ENCODE measurements around the gene PTDSS2. TPM values are rescaled to one million over a fixed set of nuclear protein-coding genes. Genes with fewer than 3 reads are reported as not detected.

Gene PTDSS2
- total and polyA plus RNA-seq, 2 of the 13 experiments (the other 11 are each of a cell fraction or from before 2014, with no cell fraction given), result 21.7 to 26.4 TPM

DNA sequence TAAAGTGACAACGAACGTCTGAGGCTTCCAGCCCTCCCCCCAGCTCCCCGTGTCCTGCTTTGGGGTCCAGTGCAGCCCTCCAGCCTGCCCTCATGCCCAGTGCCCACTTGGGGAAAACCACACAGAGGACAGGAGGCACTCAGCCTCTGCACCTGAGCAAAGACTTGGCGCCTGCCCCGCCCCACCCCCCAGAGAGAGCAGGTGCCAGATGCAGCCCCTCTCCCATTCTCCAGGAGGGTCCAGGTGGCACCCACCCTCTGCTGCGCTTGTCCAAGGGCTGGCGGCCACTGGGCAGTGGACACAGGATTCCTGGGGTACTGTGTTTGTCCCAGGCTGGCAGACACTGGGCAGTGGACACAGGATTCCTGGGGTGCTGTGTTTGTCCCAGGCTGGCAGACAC, 41.3 kb downstream of the PTDSS2 start:
- TF ChIP-seq SIN3B (IDR thresholded peaks at IDR 0.05; ENCODE audit: low read length), result no peak
- TF ChIP-seq, protein P1, sequence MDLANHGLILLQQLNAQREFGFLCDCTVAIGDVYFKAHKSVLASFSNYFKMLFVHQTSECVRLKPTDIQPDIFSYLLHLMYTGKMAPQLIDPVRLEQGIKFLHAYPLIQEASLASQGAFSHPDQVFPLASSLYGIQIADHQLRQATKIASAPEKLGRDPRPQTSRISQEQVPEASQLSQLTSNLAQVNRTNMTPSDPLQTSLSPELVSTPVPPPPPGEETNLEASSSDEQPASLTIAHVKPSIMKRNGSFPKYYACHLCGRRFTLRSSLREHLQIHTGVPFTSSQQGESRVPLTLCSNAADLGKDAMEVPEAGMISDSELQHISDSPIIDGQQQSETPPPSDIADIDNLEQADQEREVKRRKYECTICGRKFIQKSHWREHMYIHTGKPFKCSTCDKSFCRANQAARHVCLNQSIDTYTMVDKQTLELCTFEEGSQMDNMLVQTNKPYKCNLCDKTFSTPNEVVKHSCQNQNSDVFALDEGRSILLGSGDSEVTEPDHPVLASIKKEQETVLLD (CRISPR knock-in tag; IDR thresholded peaks at IDR 0.05; ENCODE audit: low read depth), result no peak
- Histone ChIP-seq H3K4me3 (replicated peaks in 1 of 3; ENCODE audit: insufficient read depth in 1 of 3, low read depth in 2 of 3, low read length in 3 of 3) (no peak overlapping the region), H3K79me2 (ENCODE audit: insufficient read depth, low read length) (no peaks in the 10 kb centered on the region), H3K36me3 (replicated peaks in 1 of 2; ENCODE audit: control insufficient read depth in 1 of 2, insufficient read depth in 2 of 2, low read length in 2 of 2) (peaks cover 10 to 18% of the 10 kb centered on the region in 2 experiments; a peak in 3 of 5 replicates), H3K4me1 (ENCODE audit: insufficient read depth, low read length) (no peaks in the 10 kb centered on the region), H3K27me3 (ENCODE audit: control insufficient read depth in 1 of 2, insufficient read depth in 2 of 2, low read length in 2 of 2) (no peaks in the 10 kb centered on the region), H3K27ac (ENCODE audit: extremely low read length, insufficient read depth, low read length) (no peak overlapping the region), H2AFZ (ENCODE audit: low read length) (no peak overlapping the region), H4K20me1 (ENCODE audit: insufficient read depth, low read length) (no peaks in the 10 kb centered on the region), H3K4me2 (ENCODE audit: low read depth, low read length) (no peak overlapping the region), H3K9ac (ENCODE audit: insufficient read depth, low read depth, low read length) (no peak overlapping the region), H3K9me3 (ENCODE audit: low read length) (no peaks in the 10 kb centered on the region)
- WGBS (ENCODE audit: low lambda C conversion rate), result 80% methylated on average over 1 of the region's 7 CpGs
- ATAC-seq, result no peak
- DNase-seq (ENCODE audit: low spot score), result no peak
- no TSS peak for BruUV-seq (replicated peaks)
- in situ Hi-C loops (cut with HindIII; ENCODE audit: extremely low pct_ligation_motif_present, low pct_unique_long_range_greater_than_20kb), result no loop called here
- intact Hi-C loops (cut with micrococcal nuclease; ENCODE audit: unreplicated experiment), result no loop called here
- POLR2A ChIA-PET, result no interaction called here
- CTCF ChIA-PET (ENCODE audit: low intra/inter-chr PET ratio, low total read pairs), result no interaction called here
- FAIRE-seq, result no peak

DNA sequence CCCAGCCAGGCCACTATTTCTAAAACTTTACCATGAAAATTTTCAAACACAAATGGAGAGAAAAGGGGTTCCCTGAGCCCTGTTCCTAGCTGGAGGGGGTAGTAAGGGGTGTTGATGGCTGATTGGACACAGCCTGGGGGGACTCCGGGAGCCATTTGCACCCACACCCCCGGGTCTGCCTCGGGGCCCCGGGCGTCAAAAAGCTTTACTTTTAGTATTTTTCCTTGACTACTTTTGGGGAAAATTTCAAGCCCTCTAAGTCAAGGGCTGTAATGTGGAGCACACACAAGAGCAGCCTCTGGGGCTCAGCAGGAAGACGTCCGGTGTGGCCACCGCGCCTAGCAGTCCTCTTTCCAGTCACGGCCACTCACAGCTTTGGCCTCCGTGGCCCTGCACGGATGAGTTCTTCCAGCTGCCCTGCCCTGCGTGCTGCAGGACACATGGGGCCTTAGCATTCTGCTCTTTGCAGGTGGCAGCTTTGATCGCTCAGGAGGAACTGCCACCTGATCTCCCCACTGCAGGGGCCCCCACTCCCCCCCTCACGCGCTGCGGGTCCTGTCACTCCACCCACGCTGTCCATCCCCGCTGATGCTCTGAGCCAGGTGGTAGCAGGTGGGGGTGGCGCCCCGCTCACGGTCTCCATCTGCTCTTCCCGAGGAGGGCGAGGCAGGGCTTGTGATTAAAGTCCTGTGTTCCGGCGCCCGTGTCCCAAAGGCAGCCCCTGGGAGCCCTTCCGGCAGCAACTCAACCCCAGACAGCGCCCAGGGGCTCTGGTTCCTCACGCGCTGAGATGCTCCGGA, 42.5 kb downstream of the PTDSS2 start:
- H3K9me3 ChIP-seq (ENCODE audit: low read length), result no peaks in the 10 kb centered on the region
- H3K9ac ChIP-seq (ENCODE audit: insufficient read depth, low read depth, low read length), result no peak overlapping the region
- ChIA-PET CTCF (ENCODE audit: low intra/inter-chr PET ratio, low total read pairs) (no interaction called here), POLR2A (no interaction called here)
- H3K79me2 ChIP-seq (ENCODE audit: insufficient read depth, low read length), result no peaks in the 10 kb centered on the region
- no peak overlapping the region for H3K27ac ChIP-seq (ENCODE audit: extremely low read length, insufficient read depth, low read length)
- intact Hi-C loops (cut with micrococcal nuclease; ENCODE audit: unreplicated experiment) (no loop called here), in situ Hi-C loops (cut with HindIII; ENCODE audit: extremely low pct_ligation_motif_present, low pct_unique_long_range_greater_than_20kb) (no loop called here)
- BruUV-seq (replicated peaks), result no TSS peak
- DNase-seq (ENCODE audit: low spot score) (no peak), FAIRE-seq (no peak), ATAC-seq (no peak)
- H3K4me2 ChIP-seq (ENCODE audit: low read depth, low read length), result no peak overlapping the region
- no peak overlapping the region for H3K4me3 ChIP-seq (replicated peaks in 1 of 3; ENCODE audit: insufficient read depth in 1 of 3, low read depth in 2 of 3, low read length in 3 of 3)
- no peaks in the 10 kb centered on the region for H4K20me1 ChIP-seq (ENCODE audit: insufficient read depth, low read length)
- no peaks in the 10 kb centered on the region for H3K27me3 ChIP-seq (ENCODE audit: control insufficient read depth in 1 of 2, insufficient read depth in 2 of 2, low read length in 2 of 2)
- WGBS (ENCODE audit: low lambda C conversion rate), result 97% methylated on average over 26 of the region's 32 CpGs
- no peaks in the 10 kb centered on the region for H3K4me1 ChIP-seq (ENCODE audit: insufficient read depth, low read length)
- H2AFZ ChIP-seq (ENCODE audit: low read length), result no peak overlapping the region
- H3K36me3 ChIP-seq (replicated peaks in 1 of 2; ENCODE audit: control insufficient read depth in 1 of 2, insufficient read depth in 2 of 2, low read length in 2 of 2), result peaks cover 17 to 29% of the 10 kb centered on the region in 2 experiments; a peak in 4 of 5 replicates
- TF ChIP-seq, protein P2, sequence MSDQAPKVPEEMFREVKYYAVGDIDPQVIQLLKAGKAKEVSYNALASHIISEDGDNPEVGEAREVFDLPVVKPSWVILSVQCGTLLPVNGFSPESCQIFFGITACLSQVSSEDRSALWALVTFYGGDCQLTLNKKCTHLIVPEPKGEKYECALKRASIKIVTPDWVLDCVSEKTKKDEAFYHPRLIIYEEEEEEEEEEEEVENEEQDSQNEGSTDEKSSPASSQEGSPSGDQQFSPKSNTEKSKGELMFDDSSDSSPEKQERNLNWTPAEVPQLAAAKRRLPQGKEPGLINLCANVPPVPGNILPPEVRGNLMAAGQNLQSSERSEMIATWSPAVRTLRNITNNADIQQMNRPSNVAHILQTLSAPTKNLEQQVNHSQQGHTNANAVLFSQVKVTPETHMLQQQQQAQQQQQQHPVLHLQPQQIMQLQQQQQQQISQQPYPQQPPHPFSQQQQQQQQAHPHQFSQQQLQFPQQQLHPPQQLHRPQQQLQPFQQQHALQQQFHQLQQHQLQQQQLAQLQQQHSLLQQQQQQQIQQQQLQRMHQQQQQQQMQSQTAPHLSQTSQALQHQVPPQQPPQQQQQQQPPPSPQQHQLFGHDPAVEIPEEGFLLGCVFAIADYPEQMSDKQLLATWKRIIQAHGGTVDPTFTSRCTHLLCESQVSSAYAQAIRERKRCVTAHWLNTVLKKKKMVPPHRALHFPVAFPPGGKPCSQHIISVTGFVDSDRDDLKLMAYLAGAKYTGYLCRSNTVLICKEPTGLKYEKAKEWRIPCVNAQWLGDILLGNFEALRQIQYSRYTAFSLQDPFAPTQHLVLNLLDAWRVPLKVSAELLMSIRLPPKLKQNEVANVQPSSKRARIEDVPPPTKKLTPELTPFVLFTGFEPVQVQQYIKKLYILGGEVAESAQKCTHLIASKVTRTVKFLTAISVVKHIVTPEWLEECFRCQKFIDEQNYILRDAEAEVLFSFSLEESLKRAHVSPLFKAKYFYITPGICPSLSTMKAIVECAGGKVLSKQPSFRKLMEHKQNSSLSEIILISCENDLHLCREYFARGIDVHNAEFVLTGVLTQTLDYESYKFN (CRISPR knock-in tag; conservative IDR thresholded peaks at IDR 0.05), result no peak
- TF ChIP-seq ZNF317 (CRISPR knock-in tag; IDR thresholded peaks at IDR 0.05) (no peak), PHF21A (CRISPR knock-in tag; IDR thresholded peaks at IDR 0.05) (no peak), POLR2A (IDR thresholded peaks at IDR 0.05; ENCODE audit: insufficient read depth in 1 of 2, low read depth in 2 of 2, low read length in 2 of 2) (peak in 1 of 2 experiments; percentile 25; a peak in 1 of 4 replicates), POLR2G (IDR thresholded peaks at IDR 0.05; ENCODE audit: low read depth, low read length) (0 out of 2 replicates have a peak, but pooled peaks have one; percentile 3), ZNF274 (CRISPR knock-in tag; IDR thresholded peaks at IDR 0.05) (no peak), ZC3H4 (CRISPR knock-in tag; IDR thresholded peaks at IDR 0.05; ENCODE audit: borderline replicate concordance) (no peak), ATF7-NPFF (CRISPR knock-in tag; IDR thresholded peaks at IDR 0.05; ENCODE audit: low read depth) (no peak), ZNF841 (CRISPR knock-in tag; IDR thresholded peaks at IDR 0.05; ENCODE audit: borderline replicate concordance) (no peak), ARHGAP35 (CRISPR knock-in tag; IDR thresholded peaks at IDR 0.05; ENCODE audit: borderline replicate concordance) (no peak)
- TF ChIP-seq, protein P3, sequence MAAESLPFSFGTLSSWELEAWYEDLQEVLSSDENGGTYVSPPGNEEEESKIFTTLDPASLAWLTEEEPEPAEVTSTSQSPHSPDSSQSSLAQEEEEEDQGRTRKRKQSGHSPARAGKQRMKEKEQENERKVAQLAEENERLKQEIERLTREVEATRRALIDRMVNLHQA (CRISPR knock-in tag; IDR thresholded peaks at IDR 0.05), result no peak
